HG03457 (cell line): Measurements from ENCODE around the gene UBAP2.

Experiments
- ATAC-seq: cut with Tn5 transposase; IDR thresholded peaks from one replicate; pipeline ENCODE4 v1.9.1; 2021; ENCODE audit warnings: moderate number of reproducible peaks; ENCODE audit not compliant: unreplicated experiment

The UBAP2 gene

DNA sequence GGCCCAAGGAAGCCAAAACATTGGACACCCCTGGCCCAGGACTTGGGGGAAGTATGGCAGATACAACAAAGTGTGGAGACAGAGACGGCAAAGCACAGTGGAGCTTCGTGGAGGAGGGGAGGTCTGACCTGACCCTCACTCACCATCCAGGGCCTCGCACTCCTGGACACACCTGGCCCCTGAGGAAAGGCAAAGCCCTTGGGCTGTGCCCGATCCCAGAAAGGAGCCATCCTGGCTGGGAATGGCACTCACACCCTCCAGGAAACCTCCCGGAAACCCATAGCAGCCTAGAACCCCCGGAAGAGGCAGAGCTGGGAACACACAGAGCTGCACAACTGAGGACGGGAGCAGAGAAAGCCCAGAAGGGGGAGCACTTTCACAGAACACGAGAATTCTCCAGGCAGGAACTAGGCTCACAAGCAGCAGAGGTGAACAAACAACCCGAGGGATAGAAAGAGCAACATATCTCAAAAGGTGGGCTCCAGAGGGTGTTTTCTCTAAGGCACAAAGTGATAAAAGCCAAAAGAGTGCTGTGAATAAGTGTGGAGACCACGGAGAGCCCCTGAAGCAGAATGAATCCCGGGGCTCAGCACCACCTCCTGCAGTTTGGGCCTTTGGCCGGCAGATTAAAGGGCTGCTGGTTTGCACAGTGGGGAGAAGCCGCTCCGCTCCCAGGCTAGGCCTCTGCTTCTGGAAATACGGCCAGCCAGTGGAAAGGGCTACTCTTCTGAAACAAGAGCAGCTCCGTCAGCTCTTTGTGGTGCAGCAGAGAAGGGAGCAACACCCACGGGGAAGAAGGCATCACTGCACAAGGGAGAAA is 123.5 kb downstream of the UBAP2 start:
- no peak for ATAC-seq

GRCh38 chr9:33923998-33924701 is 124.5 kb downstream of the UBAP2 start:
- no peak for ATAC-seq

- ATAC-seq: no peak
These were observed 125.6 kb downstream of the UBAP2 start for GRCh38 chr9:33923079-33923478.

DNA sequence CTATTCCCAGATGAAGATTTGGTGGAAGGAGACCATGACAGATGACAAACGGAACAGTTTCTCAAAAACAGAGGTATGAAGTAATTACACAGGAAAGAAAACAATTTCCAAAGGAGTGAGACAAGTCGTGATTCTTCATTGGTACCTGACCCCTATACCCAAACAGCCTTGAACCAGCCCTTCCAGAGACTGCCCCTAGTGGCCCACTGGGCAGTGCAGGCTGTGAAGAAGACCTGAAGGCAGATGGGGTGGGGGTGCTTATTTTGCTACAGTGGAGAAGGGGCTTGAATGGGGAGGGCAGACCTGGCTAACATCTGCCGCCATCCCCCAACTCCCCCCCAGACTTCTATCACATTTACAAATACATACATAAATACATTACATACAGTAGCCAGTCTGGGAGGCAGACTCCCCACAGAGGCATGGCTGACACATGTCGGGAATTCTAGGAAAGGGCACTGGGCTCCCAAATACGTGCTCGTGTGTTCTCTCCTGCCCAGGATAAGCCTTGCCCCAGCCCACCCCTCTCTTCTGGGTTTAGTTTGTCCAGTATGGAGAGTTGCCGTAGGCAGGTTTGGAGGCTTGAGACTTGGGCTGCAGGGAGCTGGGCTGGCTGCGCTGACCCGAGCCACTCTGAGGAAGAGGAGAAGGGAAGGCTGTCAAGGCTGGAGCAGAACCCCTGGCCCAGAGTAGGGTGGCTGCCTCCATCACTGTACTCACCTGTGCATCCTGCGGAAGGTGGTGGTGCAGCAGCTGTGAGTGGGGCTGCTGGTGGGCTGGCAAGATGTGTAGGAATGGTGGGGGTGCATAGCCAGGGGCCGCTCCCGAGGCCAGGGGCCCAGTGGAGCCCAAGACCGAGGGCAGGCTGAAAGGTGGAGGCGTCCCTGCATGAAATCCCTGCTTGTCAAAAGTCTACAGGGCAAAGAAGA is 126.5 kb downstream of the UBAP2 start:
- ATAC-seq: no peak

DNA sequence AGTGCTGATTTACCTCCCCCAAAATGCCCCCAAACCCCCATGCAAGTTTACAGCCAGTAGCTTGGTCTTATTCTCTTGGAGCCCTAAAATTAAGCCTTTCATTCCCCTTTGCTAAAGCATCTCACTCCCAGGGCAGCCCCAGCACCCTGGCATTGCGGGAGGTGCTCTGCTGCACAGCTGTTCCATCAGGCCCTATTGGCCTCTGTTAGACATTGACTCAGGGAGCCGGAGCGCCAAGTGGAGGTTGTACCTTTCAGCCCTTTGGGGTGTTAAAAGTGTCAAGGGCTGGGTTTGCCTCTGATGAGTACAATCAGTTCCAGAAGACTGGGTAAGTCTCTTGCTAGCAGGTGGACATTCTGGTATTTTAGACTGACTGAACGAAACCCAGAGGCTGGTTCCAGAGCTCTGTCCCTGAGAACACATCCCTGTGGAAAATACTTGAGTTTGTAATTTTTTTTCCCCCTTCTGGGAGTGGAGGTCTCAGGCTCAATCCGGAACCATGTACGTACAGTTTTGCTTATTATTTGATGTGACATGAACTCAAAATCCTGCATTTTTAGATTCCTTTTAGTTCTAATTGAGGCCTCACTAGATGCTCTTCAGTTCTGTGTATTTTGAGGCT is 129.3 kb downstream of the UBAP2 start:
- ATAC-seq: no peak

GRCh38 chr9:33917036-33917435 is 131.7 kb downstream of the UBAP2 start:
- ATAC-seq: no peak

DNA sequence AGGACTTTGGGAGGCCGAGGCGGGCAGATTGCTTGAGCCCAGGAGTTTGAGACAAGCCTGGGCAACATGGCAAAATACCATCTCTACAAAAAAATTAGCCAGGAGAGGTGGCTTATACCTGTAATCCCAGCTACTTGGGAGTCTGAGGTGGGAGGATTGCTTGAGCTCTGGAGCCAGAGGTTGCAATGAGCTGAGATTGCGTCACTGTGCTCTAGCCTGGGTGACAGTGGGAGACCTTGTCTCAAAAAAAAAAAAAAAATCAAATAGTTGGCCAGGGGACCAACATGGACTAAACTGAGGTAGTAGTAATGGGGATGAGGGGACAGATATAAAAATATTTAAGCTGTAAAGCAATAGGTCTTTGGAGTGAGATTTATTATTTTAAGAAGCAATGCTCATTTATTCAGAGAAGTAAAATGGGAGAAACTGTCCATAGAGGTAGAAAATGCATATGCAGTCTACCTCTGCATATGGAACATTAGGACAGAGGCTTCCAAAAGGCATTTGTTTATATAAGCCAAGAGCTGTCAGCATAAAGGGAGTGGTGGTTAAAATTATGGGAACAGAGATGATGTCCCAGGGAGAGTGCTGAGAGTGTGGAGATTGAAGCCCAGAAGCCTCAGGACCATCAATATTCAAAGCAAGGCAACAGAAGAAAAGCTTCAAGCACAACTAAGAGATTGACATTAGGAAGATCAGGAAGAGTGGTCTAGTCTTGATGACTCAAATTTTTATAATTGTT is 133.6 kb downstream of the UBAP2 start:
- no peak for ATAC-seq

GRCh38 chr9:33913541-33913940 is 135.1 kb downstream of the UBAP2 start:
- ATAC-seq: no peak

DNA sequence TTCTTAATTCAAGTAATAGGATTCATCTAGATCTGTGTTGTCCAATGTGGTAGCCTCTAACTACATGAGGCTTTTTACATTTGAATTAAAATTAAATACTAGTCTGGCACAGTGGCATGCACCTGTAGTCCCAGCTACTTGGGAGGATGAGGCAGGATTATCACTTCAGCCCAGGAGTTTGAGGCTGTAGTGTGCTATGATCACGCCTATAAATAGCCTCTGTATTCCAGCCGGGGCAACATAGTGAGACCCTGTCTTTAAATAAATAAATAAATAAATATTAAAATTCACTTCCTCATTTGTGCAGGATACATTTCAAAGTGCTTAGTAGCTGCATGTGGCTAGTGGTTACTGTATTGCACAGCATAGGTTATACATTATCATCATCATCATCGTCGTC is 139.9 kb downstream of the UBAP2 start:
- ATAC-seq: no peak

DNA sequence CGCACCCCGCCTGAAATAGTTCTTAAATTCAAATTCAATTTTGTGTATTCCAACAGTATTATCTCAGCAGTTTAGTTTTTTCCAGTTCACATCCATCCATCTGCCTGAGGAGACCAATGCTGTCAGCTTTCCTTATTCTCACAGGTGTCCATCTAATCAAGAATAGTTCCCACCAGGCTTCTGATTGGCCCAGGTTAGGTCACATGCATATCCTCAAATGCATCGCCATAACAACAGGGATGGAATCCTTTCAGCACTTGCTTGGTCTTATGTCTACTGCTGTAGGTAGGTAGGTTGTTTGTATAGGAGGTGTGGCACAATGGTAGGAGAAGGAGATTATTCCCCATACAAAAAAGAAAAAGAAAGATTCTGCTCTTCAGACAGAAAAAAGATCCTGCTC is 140.6 kb downstream of the UBAP2 start:
- no peak for ATAC-seq

DNA sequence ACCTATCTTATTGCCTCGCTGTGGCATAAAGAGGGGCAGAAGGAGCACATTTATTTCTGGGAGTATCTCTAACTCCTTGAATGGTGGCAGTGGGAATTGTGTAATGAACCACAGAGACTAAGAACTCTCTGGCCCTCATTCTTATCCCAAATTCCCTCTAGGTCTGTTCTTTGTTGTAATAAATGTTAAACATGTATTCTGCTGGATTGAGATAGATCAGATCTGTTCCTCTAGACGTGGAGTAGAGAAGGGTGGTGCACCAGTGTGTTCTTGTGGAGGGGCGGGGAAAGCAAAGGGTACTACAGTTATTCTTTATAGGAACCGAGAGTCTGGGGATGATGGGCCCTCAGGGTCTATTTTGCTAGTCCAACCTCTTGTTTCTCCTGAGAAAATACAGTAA is 141.3 kb downstream of the UBAP2 start:
- no peak for ATAC-seq

DNA sequence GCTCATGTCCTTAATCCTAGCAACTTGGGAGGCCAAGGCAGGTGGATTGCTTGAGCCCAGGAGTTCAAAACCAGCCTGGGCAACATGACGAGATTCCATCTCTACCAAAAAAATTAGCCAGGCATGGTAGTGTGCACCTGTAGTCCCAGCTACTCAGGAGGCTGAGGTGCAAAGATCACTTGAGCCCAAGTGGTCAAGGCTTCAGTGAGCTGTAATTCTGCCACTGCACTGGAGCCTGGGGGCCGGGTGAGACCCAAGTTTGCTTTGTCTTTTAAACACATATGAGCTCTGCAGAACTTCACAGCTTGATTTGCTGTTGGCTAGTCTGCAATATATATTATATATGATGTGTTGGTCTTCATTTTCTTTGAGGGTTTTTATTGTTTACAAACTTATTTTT is 141.9 kb downstream of the UBAP2 start:
- no peak for ATAC-seq

DNA sequence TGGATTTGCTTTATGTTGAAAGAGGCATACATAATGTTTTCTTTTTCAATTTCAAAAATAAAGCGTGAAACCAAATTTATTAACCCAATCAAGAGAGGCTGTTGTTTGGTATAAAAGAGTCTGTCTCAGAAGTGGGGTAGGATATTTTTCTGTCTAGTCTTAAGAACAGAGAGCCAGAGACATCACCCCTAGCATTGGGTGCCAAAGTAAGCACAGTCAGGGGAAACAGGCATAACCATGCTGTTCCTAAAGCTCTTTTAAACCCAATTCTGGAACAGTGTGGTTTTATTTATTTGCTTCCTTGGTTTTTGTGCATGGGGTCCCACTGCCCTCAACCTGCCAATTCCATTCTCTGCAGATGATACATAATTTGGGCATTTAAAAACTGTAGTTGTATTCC is 143.6 kb downstream of the UBAP2 start:
- no peak for ATAC-seq

- ATAC-seq: no peak
These were observed 145.4 kb downstream of the UBAP2 start for GRCh38 chr9:33903157-33903780.

GRCh38 chr9:33894316-33894715 is 154.4 kb downstream of the UBAP2 start:
- ATAC-seq: no peak

DNA sequence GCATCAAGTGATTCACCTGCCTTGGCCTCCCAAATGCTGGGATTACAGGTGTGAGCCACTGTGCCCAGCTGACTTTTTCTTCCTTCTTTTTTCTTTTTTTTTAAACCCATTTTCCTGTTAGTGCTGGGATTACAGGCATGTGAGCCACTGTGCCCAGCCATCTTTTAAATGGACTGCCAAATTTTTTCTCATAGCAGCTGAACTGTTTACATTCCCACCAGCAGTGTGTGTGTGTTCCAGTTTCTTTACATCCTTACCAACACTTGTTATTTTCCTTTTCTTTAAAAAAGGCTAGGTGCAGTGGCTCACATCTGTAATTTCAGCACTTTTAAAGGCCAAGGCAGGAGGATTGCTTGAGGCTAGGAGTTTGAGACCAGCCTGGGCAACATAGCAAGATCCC is 154.8 kb downstream of the UBAP2 start:
- ATAC-seq: no peak

GRCh38 chr9:33885948-33886347 is 162.7 kb downstream of the UBAP2 start:
- ATAC-seq: no peak

DNA sequence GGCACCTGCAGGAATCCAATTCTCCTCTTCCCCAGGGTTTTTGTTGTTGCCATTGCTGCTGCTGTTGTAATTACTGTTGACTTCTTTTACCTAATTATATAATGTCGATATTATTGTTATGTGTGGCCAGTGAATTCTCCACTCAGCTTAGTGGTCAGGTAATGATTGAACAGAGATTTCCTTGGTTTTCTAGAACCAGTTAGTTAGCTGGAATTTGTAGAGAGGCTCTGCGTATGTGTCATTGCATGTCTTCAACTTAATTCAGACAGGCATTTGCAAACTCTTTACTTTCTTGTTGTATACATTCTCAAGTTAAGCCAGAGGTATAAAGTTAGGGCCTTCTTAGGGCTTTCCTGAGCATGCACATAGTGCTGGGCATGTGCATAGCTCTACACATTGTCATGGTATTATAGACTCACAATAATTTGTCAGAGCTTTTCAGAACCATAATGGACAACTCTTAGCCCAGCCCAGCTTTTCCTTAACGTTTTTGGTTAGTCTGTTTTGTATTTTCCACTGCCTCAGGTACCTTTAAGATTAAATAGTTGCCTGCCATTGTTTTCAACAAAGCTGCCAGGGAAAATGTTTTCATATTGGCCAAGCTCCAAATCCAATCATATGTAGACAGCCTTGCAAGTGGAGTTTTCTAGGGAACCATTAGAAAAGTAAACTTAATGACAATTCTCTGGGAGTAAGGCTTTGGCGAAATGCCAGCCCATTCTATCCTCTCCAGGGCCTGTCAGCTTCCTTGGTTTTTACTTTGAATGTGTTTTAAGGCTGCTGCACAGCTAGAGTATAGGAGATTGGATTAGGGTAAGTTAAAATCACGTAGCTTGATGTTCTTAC is 163.6 kb downstream of the UBAP2 start:
- no peak for ATAC-seq

DNA sequence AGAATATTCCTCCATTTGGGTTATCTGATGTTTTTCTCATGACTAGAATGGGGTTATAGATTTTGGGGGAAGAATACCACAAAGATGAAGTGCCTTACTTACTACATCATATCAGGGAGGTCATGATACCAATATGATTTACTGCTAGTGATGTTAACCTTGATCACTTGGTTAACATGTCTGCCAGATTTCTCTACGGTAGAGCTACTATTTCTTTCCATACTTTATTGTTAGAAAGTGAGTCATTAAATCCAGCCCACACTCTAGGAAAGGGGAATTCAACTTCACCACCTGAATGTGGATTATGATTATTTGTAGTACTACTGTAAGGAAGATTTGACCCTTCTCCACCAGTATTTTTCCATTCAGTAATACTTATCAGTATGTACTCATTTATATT is 167.1 kb downstream of the UBAP2 start:
- ATAC-seq: no peak
